GM12878 (cell line): ENCODE data around the gene DIP2C. TPM values are rescaled to one million over a fixed set of nuclear protein-coding genes. Genes with fewer than 3 reads are reported as not detected.

Experiments
- ATAC-seq: fragments of 200-7000 bp; cut with Tn5 transposase; 3 replicates; pipeline ENCODE4 v1.9.1; 2020; ENCODE audit warnings: mild to moderate bottlenecking, moderate library complexity
- BruUV-seq: library from RNA; stranded (reverse); fragments of 400-500 nt; replicated peaks from 2 replicates; lab custom pipeline; 2021; lab: Mats Ljungman, UMichigan
- CTCF ChIA-PET: fragments of 300-600 bp; sonication (Branson Sonifier 250); formaldehyde crosslinking; extraction: SDS; loops from one replicate; lab custom pipeline; 2021; ENCODE audit warnings: inconsistent platforms; lab: Yijun Ruan, JAX
- POLR2A ChIA-PET: fragments of 350-600 bp; formaldehyde crosslinking; extraction: SDS; loops from one replicate; lab custom pipeline; 2021; ENCODE audit warnings: inconsistent platforms; lab: Charles Lee
- RAD21 ChIA-PET: fragments of 300-600 bp; sonication (Branson Sonifier 250); formaldehyde crosslinking; loops from one replicate; lab custom pipeline; 2023; ENCODE audit warnings: antibody characterized with exemption; ENCODE audit not compliant: unreplicated experiment; lab: Charles Lee
- SMC1A ChIA-PET: fragments of 300-600 bp; sonication (Branson Sonifier 250); formaldehyde crosslinking; loops from one replicate; lab custom pipeline; 2023; ENCODE audit not compliant: unreplicated experiment, uncharacterized antibody; lab: Charles Lee
- DNase-seq: peaks from one replicate; pipeline ENCODE4 v3.0.0-alpha.2; 2011; ENCODE audit warnings: low read depth, low spot score
- FAIRE-seq: peaks from 3 replicates; lab custom pipeline; 2011; peaks lifted over from hg19 to GRCh38; lab: Jason Lieb, UNC
- H2AFZ ChIP-seq: 2 replicates; pipeline ENCODE4 v1.6.0; 2011; ENCODE audit warnings: low read depth, low read length, control low read depth; ENCODE audit not compliant: control insufficient read depth
- H3K27ac ChIP-seq: 2 replicates; pipeline ENCODE4 v1.5.1; 2011; ENCODE audit warnings: control low read depth; ENCODE audit not compliant: control insufficient read depth, insufficient read depth
- H3K27me3 ChIP-seq, 2 experiments: replicated peaks in 1 of 2; 2 replicates each; pipeline versions ENCODE4 v1.6.0 to v1.6.1; 2011; ENCODE audit warnings: low read length in 1 of 2; ENCODE audit not compliant: control insufficient read depth in 2 of 2, insufficient read depth in 2 of 2
- H3K36me3 ChIP-seq, 2 experiments: 2 replicates each; pipeline ENCODE4 v1.5.1; 2011; ENCODE audit warnings: low read length in 1 of 2; ENCODE audit not compliant: control insufficient read depth in 2 of 2, insufficient read depth in 2 of 2
- H3K4me1 ChIP-seq: 2 replicates; pipeline ENCODE4 v1.6.1; 2011; ENCODE audit warnings: mild to moderate bottlenecking, low read length, moderate library complexity, mixed read lengths; ENCODE audit not compliant: control insufficient read depth, insufficient read depth
- H3K4me2 ChIP-seq: 2 replicates; pipeline ENCODE4 v1.6.0; 2011; ENCODE audit warnings: control low read depth; ENCODE audit not compliant: control insufficient read depth, insufficient read depth
- H3K4me3 ChIP-seq: fragments of 200-600 bp; sonication (generic); 2 replicates; pipeline ENCODE4 v1.5.1; 2016
- H3K79me2 ChIP-seq: 2 replicates; pipeline ENCODE4 v1.6.0; 2011; ENCODE audit warnings: low read length; ENCODE audit not compliant: control insufficient read depth, insufficient read depth
- H3K9ac ChIP-seq: 2 replicates; pipeline ENCODE4 v1.8.0; 2011; ENCODE audit warnings: low read length, control low read depth, mixed read lengths; ENCODE audit not compliant: control insufficient read depth, insufficient read depth
- H3K9me3 ChIP-seq: replicated peaks from 3 replicates; pipeline ENCODE4 v1.5.1; 2011; ENCODE audit warnings: mild to moderate bottlenecking, low read length; ENCODE audit not compliant: control insufficient read depth, insufficient read depth
- H4K20me1 ChIP-seq: 2 replicates; pipeline ENCODE4 v1.6.0; 2011; ENCODE audit not compliant: control insufficient read depth, insufficient read depth
- IKZF1 ChIP-seq: fragments of 450-650 bp; conservative IDR thresholded peaks from 2 replicates; pipeline ENCODE4 v1.6.1; 2017; ENCODE audit warnings: antibody characterized with exemption, mild to moderate bottlenecking
- JUND ChIP-seq: IDR thresholded peaks from 2 replicates; pipeline ENCODE4 v1.6.1; 2012; ENCODE audit warnings: low read depth, mild to moderate bottlenecking, low read length, improper control_type of control experiment, moderate library complexity
- KAT2A ChIP-seq: conservative IDR thresholded peaks from 2 replicates; pipeline ENCODE4 v1.6.1; 2011; ENCODE audit warnings: low read depth, low read length; ENCODE audit not compliant: control insufficient read depth
- NKRF ChIP-seq: fragments of 450-650 bp; conservative IDR thresholded peaks from 2 replicates; pipeline ENCODE4 v1.6.1; 2017; ENCODE audit warnings: mild to moderate bottlenecking, moderate library complexity
- NR2C2 ChIP-seq: IDR thresholded peaks from 2 replicates; pipeline ENCODE4 v1.6.1; 2011; ENCODE audit warnings: borderline replicate concordance, low read depth; ENCODE audit not compliant: control insufficient read depth, insufficient read length
- PAX5 ChIP-seq: IDR thresholded peaks from 2 replicates; pipeline ENCODE4 v1.6.1; 2011; ENCODE audit warnings: low read depth, low read length, borderline replicate concordance
- PRDM15 ChIP-seq: fragments of 450-650 bp; formaldehyde crosslinking; IDR thresholded peaks from 2 replicates; pipeline ENCODE4 v1.4.0; 2020; ENCODE audit warnings: mild to moderate bottlenecking, moderate library complexity
- RAD21 ChIP-seq: IDR thresholded peaks from 2 replicates; pipeline ENCODE4 v1.6.1; 2011; ENCODE audit warnings: mild to moderate bottlenecking, low read depth, low read length, moderate library complexity; ENCODE audit not compliant: insufficient read depth
- SPI1 ChIP-seq: IDR thresholded peaks from 2 replicates; pipeline ENCODE4 v1.6.1; 2011; ENCODE audit warnings: low read depth, mild to moderate bottlenecking, low read length, moderate library complexity, borderline replicate concordance; ENCODE audit not compliant: insufficient read depth
- STAT1 ChIP-seq: fragments of 450-650 bp; conservative IDR thresholded peaks from 2 replicates; pipeline ENCODE4 v1.6.1; 2014; ENCODE audit warnings: antibody characterized with exemption, mild to moderate bottlenecking
- STAT3 ChIP-seq: IDR thresholded peaks from 2 replicates; pipeline ENCODE4 v1.6.1; 2011; ENCODE audit warnings: low read depth, low read length, improper control_type of control experiment
- YBX1 ChIP-seq: fragments of 450-650 bp; IDR thresholded peaks from 2 replicates; pipeline ENCODE4 v1.6.1; 2016; ENCODE audit warnings: antibody characterized with exemption
- ZNF207 ChIP-seq: fragments of 450-650 bp; IDR thresholded peaks from 2 replicates; pipeline ENCODE4 v1.6.1; 2014; ENCODE audit warnings: antibody characterized with exemption, mild to moderate bottlenecking, borderline replicate concordance
- ZNF687 ChIP-seq: fragments of 450-650 bp; IDR thresholded peaks from 2 replicates; pipeline ENCODE4 v1.6.1; 2017; ENCODE audit warnings: mild to moderate bottlenecking, moderate library complexity
- WGBS: methylation state at CpG from one replicate; pipeline ENCODE4 v1.1.6; 2016; ENCODE audit warnings: low lambda C conversion rate; ENCODE audit not compliant: insufficient replicate concordance, insufficient coverage; ENCODE audit errors: missing lambda C conversion rate; 5-methylcytosine and 5-hydroxymethylcytosine counted together
- in situ Hi-C: fragments of 300-500 bp; cut with MboI; formaldehyde crosslinking; loops from 9 replicates; pipeline ENCODE4 v1.14.3; 2018; ENCODE audit warnings: mixed read lengths
- intact Hi-C: fragments of 100-400 bp; cut with micrococcal nuclease; formaldehyde crosslinking; loops from one replicate; pipeline ENCODE4 v1.14.2; 2022; ENCODE audit not compliant: unreplicated experiment
- polyA plus RNA-seq, 11 experiments: library from polyadenylated mRNA; depleted of rRNA in 4 of 11; unstranded in 6 of 11; stranded (reverse) in 5 of 11; fragments of >200 nt; fragmentation: Nextera tagmentation in 4 of 11; fragmentation: Illumina TruSeq in 1 of 11; extraction: Ambion mirVana in 4 of 11; extraction: Trizol in 1 of 11; gene quantifications; 1 replicate in 1 of 11; 2 replicates in 10 of 11; pipeline versions ENCODE4 v1.2.1 to v1.2.3, GENCODE V29; 2011 to 2016; ENCODE audit warnings: inconsistent platforms in 2 of 11, missing spikeins in 2 of 11, low read depth in 1 of 11
- total RNA-seq, 4 experiments: library from RNA; depleted of rRNA in 3 of 4; stranded (reverse); fragments of >200 nt in 3 of 4; fragmentation: Illumina TruSeq in 1 of 4; extraction: Trizol in 1 of 4; gene quantifications; 2 replicates each; pipeline versions ENCODE4 v1.2.1 to v1.2.3, GENCODE V29; 2013 to 2021

DIP2C gene
- total and polyA plus RNA-seq, 10 of the 15 experiments (the other 5 are each of a cell fraction or from before 2014, with no cell fraction given), result 0.01 to 0.10 (median 0.06) TPM

- ATAC-seq, result no peak
- ChIA-PET CTCF (no interaction called here), POLR2A (no interaction called here), SMC1A (no interaction called here), RAD21 (no interaction called here)
- BruUV-seq, result no TSS peak
- 45% methylated on average over 12 of the region's 12 CpGs for WGBS
- no peaks in the 10 kb centered on the region for H3K9me3 ChIP-seq
- no peaks in the 10 kb centered on the region for H4K20me1 ChIP-seq
- H3K4me1 ChIP-seq, result peaks cover 6% of the 10 kb centered on the region; the same call in 1 of the 2 replicates
- in situ Hi-C loops, result no loop called here
- H3K27me3 ChIP-seq, result peaks cover 0 to 2% of the 10 kb centered on the region in 2 experiments; a peak in 3 of 4 replicates
- no peak overlapping the region for H3K4me3 ChIP-seq
- H3K4me2 ChIP-seq, result no peak overlapping the region
- no peaks in the 10 kb centered on the region for H3K36me3 ChIP-seq
- H3K9ac ChIP-seq, result no peak overlapping the region
- no peak for DNase-seq
- no peak overlapping the region for H3K27ac ChIP-seq
- intact Hi-C loops, result no loop called here
- no peak for FAIRE-seq
- no peaks in the 10 kb centered on the region for H3K79me2 ChIP-seq
- H2AFZ ChIP-seq, result no peak overlapping the region
- TF ChIP-seq PAX5, result no peak
- TF ChIP-seq RAD21, result no peak
- TF ChIP-seq STAT3, result no peak
- TF ChIP-seq JUND, result no peak
- TF ChIP-seq IKZF1, result no peak
- TF ChIP-seq YBX1, result no peak
- no peak for TF ChIP-seq NR2C2
- TF ChIP-seq STAT1, result no peak
- TF ChIP-seq SPI1, result no peak
- TF ChIP-seq PRDM15, result no peak
- TF ChIP-seq ZNF207, result no peak
- TF ChIP-seq KAT2A, result no peak
- TF ChIP-seq NKRF, result no peak
- no peak for TF ChIP-seq ZNF687
These were observed 68.5 kb downstream of the DIP2C start for GRCh38 chr10:620971-621370.
